B cell (primary cell): ENCODE data around the gene MND1. TPM values are rescaled to one million over a fixed set of nuclear protein-coding genes. Genes with fewer than 3 reads are reported as not detected.

ENCODE experiments used
- ATAC-seq: fragments of 200-7000 bp; cut with Tn5 transposase; one replicate; pipeline ENCODE4 v1.10.0; 2021; ENCODE audit warnings: low read depth, mild to moderate bottlenecking, moderate number of reproducible peaks, moderate library complexity
- CTCF ChIA-PET: fragments of 350-600 bp; sonication (Branson Sonifier 250); formaldehyde crosslinking; loops from one replicate; lab custom pipeline; 2021; ENCODE audit warnings: antibody characterized with exemption, inconsistent platforms; lab: Charles Lee
- POLR2A ChIA-PET: fragments of 350-600 bp; sonication (Branson Sonifier 250); formaldehyde crosslinking; loops from one replicate; lab custom pipeline; 2021; ENCODE audit warnings: antibody characterized with exemption; lab: Charles Lee
- DNase-seq: peaks from one replicate; pipeline ENCODE4 v3.0.0; 2013
- H2AFZ ChIP-seq: 2 replicates; pipeline ENCODE4 v1.6.1; 2012; ENCODE audit warnings: mild to moderate bottlenecking, low read depth, low read length; ENCODE audit not compliant: insufficient read depth, poor library complexity, severe bottlenecking
- H3K27ac ChIP-seq, 2 donors: 1 replicate in 1 of 2; 2 replicates in 1 of 2; pipeline ENCODE4 v1.5.1; 2012 to 2013; ENCODE audit warnings: low read length in 2 of 2, mild to moderate bottlenecking in 2 of 2, moderate library complexity in 1 of 2
- H3K27me3 ChIP-seq, 4 experiments: fragments of 200-600 bp in 1 of 4; sonication (generic) in 1 of 4; replicated peaks in 1 of 4; 1 replicate in 2 of 4; 2 replicates in 2 of 4; pipeline versions ENCODE4 v1.6.1 to v1.7.0; 2013 to 2016; ENCODE audit warnings: low read length in 3 of 4, mild to moderate bottlenecking in 2 of 4, mixed read lengths in 1 of 4, moderate library complexity in 1 of 4; ENCODE audit not compliant: insufficient read depth in 4 of 4, control insufficient read depth in 3 of 4; ENCODE audit errors: control extremely low read depth in 1 of 4
- H3K36me3 ChIP-seq, 2 experiments: replicated peaks in 1 of 2; 1 replicate in 1 of 2; 2 replicates in 1 of 2; pipeline versions ENCODE4 v1.6.1 to v1.7.1; 2013; ENCODE audit warnings: low read length in 1 of 2; ENCODE audit not compliant: insufficient read depth in 2 of 2, control insufficient read depth in 1 of 2; ENCODE audit errors: control extremely low read depth in 1 of 2, extremely low read depth in 1 of 2
- H3K4me1 ChIP-seq, 2 donors: fragments of 200-600 bp in 1 of 2; sonication (generic) in 1 of 2; 1 replicate in 1 of 2; 2 replicates in 1 of 2; pipeline versions ENCODE4 v1.5.1 to v1.6.1; 2013 to 2017; ENCODE audit warnings: low read length in 2 of 2; ENCODE audit not compliant: control insufficient read depth in 2 of 2, insufficient read depth in 2 of 2
- H3K4me2 ChIP-seq: replicated peaks from 2 replicates; pipeline ENCODE3; 2012; ENCODE audit warnings: mild to moderate bottlenecking, low read depth, low read length; ENCODE audit not compliant: poor library complexity, severe bottlenecking
- H3K4me3 ChIP-seq, 5 experiments: fragments of 200-600 bp in 1 of 5; sonication (generic) in 1 of 5; 1 replicate in 3 of 5; 2 replicates in 2 of 5; pipeline versions ENCODE4 v1.5.1 to v1.7.0; 2011 to 2016; ENCODE audit warnings: low read length in 4 of 5, mild to moderate bottlenecking in 4 of 5, low read depth in 2 of 5, control low read depth in 1 of 5, moderate library complexity in 1 of 5; ENCODE audit not compliant: insufficient read depth in 1 of 5; ENCODE audit errors: control extremely low read depth in 1 of 5, extremely low read depth in 1 of 5
- H3K79me2 ChIP-seq: fragments of 200-600 bp; sonication (generic); one replicate; pipeline ENCODE4 v1.6.0; 2016; ENCODE audit warnings: low read length; ENCODE audit not compliant: control insufficient read depth, insufficient read depth
- H3K9ac ChIP-seq: fragments of 200-600 bp; sonication (generic); 2 replicates; pipeline ENCODE4 v1.6.1; 2017; ENCODE audit warnings: mild to moderate bottlenecking, low read length, moderate library complexity
- H3K9me3 ChIP-seq, 3 donors: one replicate each; pipeline versions ENCODE4 v1.6.1 to v1.7.1; 2013; ENCODE audit warnings: low read length in 2 of 3; ENCODE audit not compliant: control insufficient read depth in 2 of 3, insufficient read depth in 1 of 3; ENCODE audit errors: control extremely low read depth in 1 of 3
- H4K20me1 ChIP-seq: 2 replicates; pipeline ENCODE4 v1.6.0; 2012; ENCODE audit warnings: mild to moderate bottlenecking, low read length; ENCODE audit not compliant: insufficient read depth, control insufficient read depth, poor library complexity, severe bottlenecking
- H3K27ac Mint-ChIP-seq: one replicate; pipeline ENCODE4 v1.8.0; 2021; ENCODE audit warnings: mixed read lengths
- H3K27me3 Mint-ChIP-seq: one replicate; pipeline ENCODE4 v1.8.0; 2021; ENCODE audit warnings: mixed read lengths
- H3K4me1 Mint-ChIP-seq: one replicate; pipeline ENCODE4 v1.8.0; 2021; ENCODE audit warnings: mixed read lengths
- H3K4me3 Mint-ChIP-seq: one replicate; pipeline ENCODE4 v1.8.0; 2021; ENCODE audit warnings: mixed read lengths
- H3K9me3 Mint-ChIP-seq: one replicate; pipeline ENCODE4 v1.8.0; 2022; ENCODE audit warnings: mixed read lengths; ENCODE audit not compliant: insufficient read depth
- CTCF ChIP-seq: fragments of 200-600 bp; IDR thresholded peaks from one replicate; pipeline ENCODE4 v1.8.0; 2022; ENCODE audit warnings: antibody characterized with exemption, mild to moderate bottlenecking
- EZH2 ChIP-seq: IDR thresholded peaks from 2 replicates; pipeline ENCODE4 v1.6.1; 2012; ENCODE audit warnings: borderline replicate concordance, low read depth, mild to moderate bottlenecking, moderate library complexity, low read length; ENCODE audit not compliant: insufficient read depth, poor library complexity, severe bottlenecking
- WGBS: methylation state at CpG from one replicate; pipeline ENCODE4 v1.1.5; 2013; ENCODE audit warnings: missing lambda C conversion rate; ENCODE audit not compliant: insufficient coverage; 5-methylcytosine and 5-hydroxymethylcytosine counted together
- intact Hi-C: fragments of 100-400 bp; cut with micrococcal nuclease; formaldehyde crosslinking; loops from one replicate; pipeline ENCODE4 v1.10.0; 2022
- polyA plus RNA-seq: library from polyadenylated mRNA; depleted of rRNA; stranded (reverse); fragments of >200 nt; gene quantifications from 2 replicates; pipeline ENCODE4 v1.2.3, GENCODE V29; 2012
- total RNA-seq, 2 donors: library from RNA; stranded (reverse); fragments of 120-200 nt in 1 of 2; gene quantifications; 1 replicate in 1 of 2; 2 replicates in 1 of 2; pipeline versions ENCODE4 v1.2.3 to v1.2.4, GENCODE V29; 2013 to 2022

The MND1 gene
- total and polyA plus RNA-seq, 2 donors (not counting 1 experiment from before 2014, with no cell fraction given): not detected

- intact Hi-C loops: no loop called here
- Histone ChIP-seq H2AFZ (no peak overlapping the region), H3K27ac (no peak overlapping the region), H3K9me3 (peaks cover 0 to 7% (median 1%) of the 10 kb centered on the region in 3 donors), H3K4me1 (peaks cover 5% of the 10 kb centered on the region in 2 donors), H3K79me2 (no peaks in the 10 kb centered on the region), H3K27me3 (no peaks in the 10 kb centered on the region), H3K4me2 (no peak overlapping the region), H3K4me3 (no peak overlapping the region), H3K9ac (no peak overlapping the region), H3K36me3 (peaks cover 0 to 3% of the 10 kb centered on the region in 2 experiments), H4K20me1 (no peaks in the 10 kb centered on the region)
- TF ChIP-seq CTCF: no peak
- TF ChIP-seq EZH2: no peak
- POLR2A ChIA-PET: no interaction called here
- WGBS: no CpG with 5 or more reads among the region's 1 CpG
- DNase-seq (no peak), ATAC-seq (no peak)
- Mint-ChIP-seq H3K4me1 (peaks cover 6% of the 10 kb centered on the region), H3K27ac (no peak overlapping the region), H3K27me3 (no peaks in the 10 kb centered on the region), H3K4me3 (no peak overlapping the region), H3K9me3 (peaks cover 9% of the 10 kb centered on the region)
- CTCF ChIA-PET: no interaction called here
These were observed 24.5 kb downstream of the MND1 start for GRCh38 chr4:153369021-153369420.

GRCh38 chr4:153371701-153372234, 27.3 kb downstream of the MND1 start:
- POLR2A ChIA-PET: no interaction called here
- no peak overlapping the region for H3K27ac ChIP-seq
- peaks cover 0 to 3% of the 10 kb centered on the region in 2 experiments for H3K36me3 ChIP-seq

More at GRCh38 chr4:153371701-153372234, 27.3 kb downstream of the MND1 start:
- DNase-seq (no peak), ATAC-seq (no peak)
- Histone ChIP-seq H2AFZ (no peak overlapping the region), H3K9me3 (peaks cover 0 to 7% (median 1%) of the 10 kb centered on the region in 3 donors), H3K27me3 (no peaks in the 10 kb centered on the region), H3K4me3 (no peak overlapping the region), H3K4me1 (no peaks in the 10 kb centered on the region), H3K79me2 (no peaks in the 10 kb centered on the region), H3K4me2 (no peak overlapping the region), H4K20me1 (no peaks in the 10 kb centered on the region), H3K9ac (no peak overlapping the region)
- intact Hi-C loops: no loop called here
- H3K27ac Mint-ChIP-seq: no peak overlapping the region
- H3K9me3 Mint-ChIP-seq: peaks cover 12% of the 10 kb centered on the region
- H3K4me3 Mint-ChIP-seq: no peak overlapping the region
- CTCF ChIA-PET: no interaction called here
- WGBS: 100% methylated on average over 1 of the region's 6 CpGs
- no peaks in the 10 kb centered on the region for H3K27me3 Mint-ChIP-seq
- H3K4me1 Mint-ChIP-seq: no peaks in the 10 kb centered on the region
- no peak for TF ChIP-seq EZH2
- no peak for TF ChIP-seq CTCF
